A549 (cell line): Measurements from ENCODE around the gene TSHZ2. TPM values are rescaled to one million over a fixed set of nuclear protein-coding genes. Genes with fewer than 3 reads are reported as not detected.

ENCODE experiments used
- ATAC-seq, 2 experiments: fragments of 200-7000 bp in 1 of 2; fragments of >200 bp in 1 of 2; cut with Nextera tagmentation in 1 of 2; cut with Tn5 transposase in 1 of 2; 3 replicates each; pipeline versions ENCODE4 v1.8.0 to v1.9.1; 2018 to 2020; ENCODE audit warnings: mild to moderate bottlenecking in 1 of 2, moderate library complexity in 1 of 2
- CTCF ChIA-PET: fragments of 300-600 bp; sonication (Branson Sonifier 250); formaldehyde crosslinking; extraction: SDS; loops from one replicate; lab custom pipeline; 2021; ENCODE audit warnings: antibody characterized with exemption, inconsistent platforms; lab: Yijun Ruan, JAX
- POLR2A ChIA-PET: fragments of 350-600 bp; formaldehyde crosslinking; extraction: SDS; loops from one replicate; lab custom pipeline; 2021; ENCODE audit warnings: antibody characterized with exemption, inconsistent platforms; lab: Yijun Ruan, JAX
- DNase-seq, 2 experiments: peaks; one replicate each; pipeline versions ENCODE4 v3.0.0 to v3.0.0-alpha.2; 2011 to 2016; ENCODE audit warnings: low read depth in 1 of 2, low spot score in 1 of 2
- FAIRE-seq: peaks from 2 replicates; lab custom pipeline; 2011; peaks lifted over from hg19 to GRCh38; lab: Jason Lieb, UNC
- H3K27ac ChIP-seq, 2 experiments: fragments of >200 bp; sonication (Bioruptor Twin); formaldehyde crosslinking; 3 replicates each; pipeline ENCODE4 v1.5.1; 2016 to 2017
- H3K4me1 ChIP-seq: fragments of >200 bp; sonication (Bioruptor Twin); formaldehyde crosslinking; 3 replicates; pipeline ENCODE4 v1.6.1; 2016
- H3K4me2 ChIP-seq: fragments of >200 bp; sonication (Bioruptor Twin); formaldehyde crosslinking; 3 replicates; pipeline ENCODE4 v1.6.1; 2016
- H3K4me3 ChIP-seq: fragments of >200 bp; sonication (Bioruptor Twin); formaldehyde crosslinking; 3 replicates; pipeline ENCODE4 v1.5.1; 2016
- H3K9me3 ChIP-seq: fragments of >200 bp; sonication (Bioruptor Twin); formaldehyde crosslinking; 3 replicates; pipeline ENCODE4 v1.6.1; 2016
- ATOH8 ChIP-seq: fragments of 250-450 bp; sonication (Bioruptor Pico); IDR thresholded peaks from 2 replicates; pipeline ENCODE4 v1.5.0; 2020; ENCODE audit warnings: low read depth, mild to moderate bottlenecking, moderate library complexity
- BCL3 ChIP-seq: fragments of >200 bp; sonication (Bioruptor Twin); formaldehyde crosslinking; IDR thresholded peaks from 3 replicates; pipeline ENCODE4 v1.6.1; 2016
- BHLHE40 ChIP-seq: IDR thresholded peaks from 2 replicates; pipeline ENCODE4 v1.6.1; 2012; ENCODE audit warnings: low read depth, low read length, inconsistent platforms
- CBX8 ChIP-seq: fragments of 200-600 bp; sonication (generic); IDR thresholded peaks from 2 replicates; pipeline ENCODE4 v1.6.1; 2016
- CEBPB ChIP-seq, 2 experiments: fragments of >200 bp in 1 of 2; sonication (Bioruptor Twin) in 1 of 2; formaldehyde crosslinking in 1 of 2; IDR thresholded peaks; 2 replicates each; pipeline ENCODE4 v1.6.1; 2012 to 2016
- E2F6 ChIP-seq: IDR thresholded peaks from 2 replicates; pipeline ENCODE4 v1.6.1; 2012; ENCODE audit warnings: low read depth, borderline replicate concordance
- EP300 ChIP-seq, 2 experiments: fragments of >200 bp; sonication (Bioruptor Twin); formaldehyde crosslinking; IDR thresholded peaks; 2 replicates in 1 of 2; 3 replicates in 1 of 2; pipeline ENCODE4 v1.6.1; 2016 to 2017
- FOXS1 ChIP-seq: fragments of 250-450 bp; sonication (Bioruptor Pico); IDR thresholded peaks from 2 replicates; pipeline ENCODE4 v1.5.0; 2020; ENCODE audit warnings: mild to moderate bottlenecking, moderate library complexity
- HEYL ChIP-seq: fragments of 250-450 bp; sonication (Bioruptor Pico); IDR thresholded peaks from 2 replicates; pipeline ENCODE4 v1.8.0; 2021; ENCODE audit warnings: mild to moderate bottlenecking, moderate library complexity
- HOXA7 ChIP-seq: fragments of 250-450 bp; sonication (Bioruptor Pico); IDR thresholded peaks from 2 replicates; pipeline ENCODE4 v1.5.0; 2020; ENCODE audit warnings: mild to moderate bottlenecking, moderate library complexity
- HOXB13 ChIP-seq: fragments of 250-450 bp; sonication (Bioruptor Pico); IDR thresholded peaks from 2 replicates; pipeline ENCODE4 v1.5.0; 2020; ENCODE audit warnings: low read depth, mild to moderate bottlenecking, moderate library complexity
- HOXB5 ChIP-seq: fragments of 250-450 bp; sonication (Bioruptor Pico); IDR thresholded peaks from 2 replicates; pipeline ENCODE4 v1.5.0; 2020; ENCODE audit warnings: mild to moderate bottlenecking, moderate library complexity
- JUN ChIP-seq, 2 experiments: fragments of >200 bp; sonication (Bioruptor Twin); formaldehyde crosslinking; IDR thresholded peaks; 2 replicates in 1 of 2; 3 replicates in 1 of 2; pipeline ENCODE4 v1.6.1; 2016 to 2017
- KDM1A ChIP-seq: fragments of 200-600 bp; sonication (generic); IDR thresholded peaks from 2 replicates; pipeline ENCODE4 v1.6.1; 2016; ENCODE audit warnings: low read depth, mild to moderate bottlenecking
- MAFK ChIP-seq: fragments of 450-650 bp; IDR thresholded peaks from 2 replicates; pipeline ENCODE4 v1.6.1; 2014; ENCODE audit not compliant: partially characterized antibody
- MYC ChIP-seq: IDR thresholded peaks from 2 replicates; pipeline ENCODE4 v1.6.1; 2012; ENCODE audit warnings: mild to moderate bottlenecking, inconsistent platforms, low read length, improper control_type of control experiment, borderline replicate concordance
- NFE2L2 ChIP-seq: fragments of 150-350 bp; conservative IDR thresholded peaks from 2 replicates; pipeline ENCODE4 v1.6.1; 2014; ENCODE audit warnings: low read length
- NPAS2 ChIP-seq: fragments of 250-450 bp; sonication (Bioruptor Pico); IDR thresholded peaks from 2 replicates; pipeline ENCODE4 v1.8.0; 2022; ENCODE audit warnings: mild to moderate bottlenecking, moderate library complexity, borderline replicate concordance
- NR3C1 ChIP-seq: fragments of >200 bp; sonication (Bioruptor Twin); formaldehyde crosslinking; IDR thresholded peaks from 3 replicates; pipeline ENCODE4 v1.6.1; 2017
- PBX3 ChIP-seq: IDR thresholded peaks from 2 replicates; pipeline ENCODE4 v1.6.1; 2012
- PHF8 ChIP-seq: fragments of 200-600 bp; sonication (generic); IDR thresholded peaks from 2 replicates; pipeline ENCODE4 v1.6.1; 2016; ENCODE audit warnings: low read depth, mild to moderate bottlenecking, antibody characterized with exemption, moderate library complexity, borderline replicate concordance
- RARB ChIP-seq: fragments of 250-450 bp; sonication (Bioruptor Pico); IDR thresholded peaks from 2 replicates; pipeline ENCODE4 v1.8.0; 2021; ENCODE audit warnings: mild to moderate bottlenecking, moderate library complexity
- TP53 ChIP-seq: fragments of 250-450 bp; sonication (Bioruptor Pico); IDR thresholded peaks from 2 replicates; pipeline ENCODE4 v1.5.0; 2021; ENCODE audit warnings: mild to moderate bottlenecking, moderate library complexity
- ZNF302 ChIP-seq: fragments of 250-450 bp; sonication (Bioruptor Pico); IDR thresholded peaks from 2 replicates; pipeline ENCODE4 v1.9.0; 2021; ENCODE audit warnings: inconsistent platforms, mild to moderate bottlenecking, moderate library complexity
- ZSCAN20 ChIP-seq: fragments of 250-450 bp; sonication (Bioruptor Pico); IDR thresholded peaks from 2 replicates; pipeline ENCODE4 v1.8.0; 2022; ENCODE audit warnings: mild to moderate bottlenecking, moderate library complexity
- WGBS: methylation state at CpG from one replicate; pipeline ENCODE4 v1.1.6; 2017; ENCODE audit errors: missing lambda C conversion rate; 5-methylcytosine and 5-hydroxymethylcytosine counted together
- polyA plus RNA-seq, 4 experiments: library from polyadenylated mRNA; depleted of rRNA in 3 of 4; stranded (reverse); fragments of >200 nt; fragmentation: RNase III in 1 of 4; extraction: RNeasy Plus Mini Kit Qiagen cat#74134 plus additional on column Dnase treatment in 1 of 4; gene quantifications; 2 replicates in 3 of 4; 3 replicates in 1 of 4; pipeline ENCODE4 v1.2.3, GENCODE V29; 2011 to 2017

The TSHZ2 gene
- polyA plus RNA-seq, 2 of the 4 experiments (the other 2 are of a cell fraction) = not detected

- FAIRE-seq = no peak
- Histone ChIP-seq H3K27ac (no peak overlapping the region), H3K4me2 (no peak overlapping the region), H3K4me3 (no peak overlapping the region), H3K4me1 (no peaks in the 10 kb centered on the region), H3K9me3 (no peaks in the 10 kb centered on the region)
- ATAC-seq = no peak
- ChIA-PET POLR2A (no interaction called here), CTCF (no interaction called here)
- 56% methylated on average over 3 of the region's 3 CpGs for WGBS
- DNase-seq = no peak
- TF ChIP-seq NFE2L2 = peak; percentile 62
- TF ChIP-seq PBX3 = no peak
- TF ChIP-seq MAFK = peak; percentile 66
Observed at GRCh38 chr20:53294804-53295203, 322.6 kb downstream of the TSHZ2 start.

- no peak overlapping the region for H3K27ac ChIP-seq
- H3K9me3 ChIP-seq = no peaks in the 10 kb centered on the region
- no peak for ATAC-seq
- 6% methylated on average over 2 of the region's 2 CpGs for WGBS
- POLR2A ChIA-PET = no interaction called here
- H3K4me1 ChIP-seq = no peaks in the 10 kb centered on the region
- no peak overlapping the region for H3K4me2 ChIP-seq
- FAIRE-seq = no peak
- H3K4me3 ChIP-seq = no peak overlapping the region
- TF ChIP-seq HOXB13 (no peak), TP53 (CRISPR knock-in tag) (no peak), ZSCAN20 (no peak), KDM1A (no peak), NR3C1 (no peak), HEYL (CRISPR knock-in tag) (no peak), NFE2L2 (no peak), RARB (no peak), HOXA7 (CRISPR knock-in tag) (no peak), BCL3 (no peak), PBX3 (no peak), NPAS2 (CRISPR knock-in tag) (no peak), PHF8 (no peak), ZNF302 (CRISPR knock-in tag) (no peak), EP300 (IDR thresholded peaks at IDR 0.05) (no peak), MAFK (no peak), FOXS1 (no peak), BHLHE40 (no peak), E2F6 (no peak)
- CTCF ChIA-PET = interaction anchor here (0.8 kb wide), 1 partner anchor 252 kb away, joined by 3 read pairs; no protein-coding TSS in a partner anchor
- DNase-seq = no peak
Observed at GRCh38 chr20:53296025-53296424, 323.9 kb downstream of the TSHZ2 start.

GRCh38 chr20:53296451-53297153 is 324.4 kb downstream of the TSHZ2 start:
- no peaks in the 10 kb centered on the region for H3K9me3 ChIP-seq
- no peak overlapping the region for H3K4me3 ChIP-seq
- ATAC-seq = no peak
- no peak overlapping the region for H3K27ac ChIP-seq
- ChIA-PET POLR2A (no interaction called here), CTCF (interaction anchor here (0.6 to 0.8 kb wide), 3 partner anchors 117 to 674 kb away, joined by 3 read pairs; no protein-coding TSS in a partner anchor)
- 30% methylated on average over 2 of the region's 2 CpGs for WGBS
- TF ChIP-seq PBX3 (no peak), CBX8 (no peak), MYC (no peak), ATOH8 (CRISPR knock-in tag) (no peak), BHLHE40 (no peak), ZNF302 (CRISPR knock-in tag) (no peak), CEBPB (IDR thresholded peaks at IDR 0.05) (no peak), JUN (IDR thresholded peaks at IDR 0.05) (no peak), HOXB5 (CRISPR knock-in tag) (no peak)
- DNase-seq = no peak
- H3K4me2 ChIP-seq = no peak overlapping the region
- FAIRE-seq = no peak
- no peaks in the 10 kb centered on the region for H3K4me1 ChIP-seq
